PC-9 (cell line): ENCODE data around the gene PPP2R2B.

ENCODE experiments used
- EZH2 ChIP-seq: fragments of 200-600 bp; sonication (generic); IDR thresholded peaks from 2 replicates; pipeline ENCODE4 v1.8.0; 2017; ENCODE audit warnings: antibody characterized with exemption, low read depth
- TF ChIP-seq, protein P1 (sequence below): fragments of 200-600 bp; sonication (generic); conservative IDR thresholded peaks from 2 replicates; pipeline ENCODE4 v1.6.1; 2017; ENCODE audit warnings: mixed run types, antibody characterized with exemption, mild to moderate bottlenecking, moderate library complexity

DNA sequence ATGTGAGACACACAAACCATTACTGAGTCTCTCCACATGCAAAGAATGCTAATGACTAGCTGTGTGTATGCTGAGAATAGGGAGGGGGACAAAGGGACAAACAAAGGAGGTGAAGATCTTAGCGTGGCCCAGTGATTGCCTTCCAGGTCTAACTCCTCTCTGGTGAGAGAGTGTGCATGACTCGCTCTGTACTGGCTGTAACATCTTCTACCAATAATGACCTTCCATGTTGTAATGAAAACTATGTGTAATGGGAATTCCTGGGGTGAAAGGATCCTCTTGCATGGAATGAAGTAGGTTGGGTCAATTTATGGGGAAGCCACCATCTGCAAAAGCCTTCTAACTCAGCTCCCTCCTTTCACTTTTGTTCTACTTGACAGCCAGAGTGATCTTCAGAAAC, 338.1 kb downstream of the PPP2R2B start:
- TF ChIP-seq, protein P1, sequence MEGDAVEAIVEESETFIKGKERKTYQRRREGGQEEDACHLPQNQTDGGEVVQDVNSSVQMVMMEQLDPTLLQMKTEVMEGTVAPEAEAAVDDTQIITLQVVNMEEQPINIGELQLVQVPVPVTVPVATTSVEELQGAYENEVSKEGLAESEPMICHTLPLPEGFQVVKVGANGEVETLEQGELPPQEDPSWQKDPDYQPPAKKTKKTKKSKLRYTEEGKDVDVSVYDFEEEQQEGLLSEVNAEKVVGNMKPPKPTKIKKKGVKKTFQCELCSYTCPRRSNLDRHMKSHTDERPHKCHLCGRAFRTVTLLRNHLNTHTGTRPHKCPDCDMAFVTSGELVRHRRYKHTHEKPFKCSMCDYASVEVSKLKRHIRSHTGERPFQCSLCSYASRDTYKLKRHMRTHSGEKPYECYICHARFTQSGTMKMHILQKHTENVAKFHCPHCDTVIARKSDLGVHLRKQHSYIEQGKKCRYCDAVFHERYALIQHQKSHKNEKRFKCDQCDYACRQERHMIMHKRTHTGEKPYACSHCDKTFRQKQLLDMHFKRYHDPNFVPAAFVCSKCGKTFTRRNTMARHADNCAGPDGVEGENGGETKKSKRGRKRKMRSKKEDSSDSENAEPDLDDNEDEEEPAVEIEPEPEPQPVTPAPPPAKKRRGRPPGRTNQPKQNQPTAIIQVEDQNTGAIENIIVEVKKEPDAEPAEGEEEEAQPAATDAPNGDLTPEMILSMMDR, result no peak
- no peak for TF ChIP-seq EZH2
